GM23338 (cell line): ENCODE measurements around the gene SLC15A4. TPM values are rescaled to one million over a fixed set of nuclear protein-coding genes. Genes with fewer than 3 reads are reported as not detected.

Experiments used
- CREB1 ChIP-seq: fragments of 250-450 bp; sonication (Bioruptor Pico); IDR thresholded peaks from 2 replicates; pipeline ENCODE4 v1.5.0; 2020; ENCODE audit warnings: low read depth, mild to moderate bottlenecking, moderate library complexity
- EZH2phosphoT487 ChIP-seq: fragments of 200-600 bp; sonication (generic); IDR thresholded peaks from one replicate; pipeline ENCODE4 v1.8.1; 2018; ENCODE audit warnings: antibody characterized with exemption; ENCODE audit not compliant: unreplicated experiment
- JUNB ChIP-seq: IDR thresholded peaks from one replicate; pipeline ENCODE4 v1.6.1; 2016; ENCODE audit warnings: antibody characterized with exemption; ENCODE audit not compliant: unreplicated experiment
- STAT1 ChIP-seq: IDR thresholded peaks from one replicate; pipeline ENCODE4 v1.6.1; 2016; ENCODE audit warnings: antibody characterized with exemption; ENCODE audit not compliant: unreplicated experiment
- ZNF331 ChIP-seq: fragments of 250-450 bp; sonication (Bioruptor Pico); IDR thresholded peaks from 2 replicates; pipeline ENCODE4 v1.5.0; 2020; ENCODE audit warnings: low read depth, mild to moderate bottlenecking, moderate library complexity
- polyA plus RNA-seq: library from polyadenylated mRNA; unstranded; fragments of >200 nt; fragmentation: Nextera tagmentation; extraction: Ambion mirVana; gene quantifications from 2 replicates; pipeline ENCODE4 v1.2.1, GENCODE V29; 2016
- total RNA-seq: library from RNA; depleted of rRNA; stranded (reverse); fragments of >200 nt; shearing (Covaris generic); gene quantifications from 2 replicates; pipeline ENCODE4 v1.2.3, GENCODE V29; 2014
- TF ChIP-seq, protein P1 (sequence below): fragments of 250-450 bp; sonication (Bioruptor Pico); IDR thresholded peaks from 2 replicates; pipeline ENCODE4 v1.5.0; 2020; ENCODE audit warnings: mild to moderate bottlenecking, moderate library complexity
- TF ChIP-seq, protein P2 (sequence below): IDR thresholded peaks from one replicate; pipeline ENCODE4 v1.6.1; 2018; ENCODE audit warnings: antibody characterized with exemption; ENCODE audit not compliant: unreplicated experiment
- TF ChIP-seq, protein P3 (sequence below), 2 experiments: fragments of 200-600 bp in 1 of 2; sonication (generic) in 1 of 2; conservative IDR thresholded peaks; 2 replicates each; pipeline versions ENCODE4 v1.5.1 to v1.6.1; 2016 to 2017; ENCODE audit warnings: antibody characterized with exemption in 2 of 2, low read depth in 2 of 2, mild to moderate bottlenecking in 2 of 2, moderate library complexity in 1 of 2

SLC15A4 gene
- total and polyA plus RNA-seq, 2 experiments from 2014 or later = 7.7 to 30.3 TPM

DNA sequence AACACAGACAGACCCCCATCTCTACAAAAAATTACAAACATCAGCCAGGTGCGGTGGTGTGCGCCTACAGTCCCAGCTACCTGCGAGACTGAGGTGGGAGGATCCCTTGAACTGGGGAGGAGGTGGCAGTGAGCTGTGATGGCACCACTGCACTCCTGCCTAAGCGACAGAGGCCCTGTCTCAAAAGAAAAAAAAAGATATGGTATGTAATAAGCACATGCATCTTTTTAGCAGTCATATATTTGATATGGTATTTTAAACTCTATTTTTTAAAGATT, 7.2 kb downstream of the SLC15A4 start (continued):
- TF ChIP-seq, protein P1, sequence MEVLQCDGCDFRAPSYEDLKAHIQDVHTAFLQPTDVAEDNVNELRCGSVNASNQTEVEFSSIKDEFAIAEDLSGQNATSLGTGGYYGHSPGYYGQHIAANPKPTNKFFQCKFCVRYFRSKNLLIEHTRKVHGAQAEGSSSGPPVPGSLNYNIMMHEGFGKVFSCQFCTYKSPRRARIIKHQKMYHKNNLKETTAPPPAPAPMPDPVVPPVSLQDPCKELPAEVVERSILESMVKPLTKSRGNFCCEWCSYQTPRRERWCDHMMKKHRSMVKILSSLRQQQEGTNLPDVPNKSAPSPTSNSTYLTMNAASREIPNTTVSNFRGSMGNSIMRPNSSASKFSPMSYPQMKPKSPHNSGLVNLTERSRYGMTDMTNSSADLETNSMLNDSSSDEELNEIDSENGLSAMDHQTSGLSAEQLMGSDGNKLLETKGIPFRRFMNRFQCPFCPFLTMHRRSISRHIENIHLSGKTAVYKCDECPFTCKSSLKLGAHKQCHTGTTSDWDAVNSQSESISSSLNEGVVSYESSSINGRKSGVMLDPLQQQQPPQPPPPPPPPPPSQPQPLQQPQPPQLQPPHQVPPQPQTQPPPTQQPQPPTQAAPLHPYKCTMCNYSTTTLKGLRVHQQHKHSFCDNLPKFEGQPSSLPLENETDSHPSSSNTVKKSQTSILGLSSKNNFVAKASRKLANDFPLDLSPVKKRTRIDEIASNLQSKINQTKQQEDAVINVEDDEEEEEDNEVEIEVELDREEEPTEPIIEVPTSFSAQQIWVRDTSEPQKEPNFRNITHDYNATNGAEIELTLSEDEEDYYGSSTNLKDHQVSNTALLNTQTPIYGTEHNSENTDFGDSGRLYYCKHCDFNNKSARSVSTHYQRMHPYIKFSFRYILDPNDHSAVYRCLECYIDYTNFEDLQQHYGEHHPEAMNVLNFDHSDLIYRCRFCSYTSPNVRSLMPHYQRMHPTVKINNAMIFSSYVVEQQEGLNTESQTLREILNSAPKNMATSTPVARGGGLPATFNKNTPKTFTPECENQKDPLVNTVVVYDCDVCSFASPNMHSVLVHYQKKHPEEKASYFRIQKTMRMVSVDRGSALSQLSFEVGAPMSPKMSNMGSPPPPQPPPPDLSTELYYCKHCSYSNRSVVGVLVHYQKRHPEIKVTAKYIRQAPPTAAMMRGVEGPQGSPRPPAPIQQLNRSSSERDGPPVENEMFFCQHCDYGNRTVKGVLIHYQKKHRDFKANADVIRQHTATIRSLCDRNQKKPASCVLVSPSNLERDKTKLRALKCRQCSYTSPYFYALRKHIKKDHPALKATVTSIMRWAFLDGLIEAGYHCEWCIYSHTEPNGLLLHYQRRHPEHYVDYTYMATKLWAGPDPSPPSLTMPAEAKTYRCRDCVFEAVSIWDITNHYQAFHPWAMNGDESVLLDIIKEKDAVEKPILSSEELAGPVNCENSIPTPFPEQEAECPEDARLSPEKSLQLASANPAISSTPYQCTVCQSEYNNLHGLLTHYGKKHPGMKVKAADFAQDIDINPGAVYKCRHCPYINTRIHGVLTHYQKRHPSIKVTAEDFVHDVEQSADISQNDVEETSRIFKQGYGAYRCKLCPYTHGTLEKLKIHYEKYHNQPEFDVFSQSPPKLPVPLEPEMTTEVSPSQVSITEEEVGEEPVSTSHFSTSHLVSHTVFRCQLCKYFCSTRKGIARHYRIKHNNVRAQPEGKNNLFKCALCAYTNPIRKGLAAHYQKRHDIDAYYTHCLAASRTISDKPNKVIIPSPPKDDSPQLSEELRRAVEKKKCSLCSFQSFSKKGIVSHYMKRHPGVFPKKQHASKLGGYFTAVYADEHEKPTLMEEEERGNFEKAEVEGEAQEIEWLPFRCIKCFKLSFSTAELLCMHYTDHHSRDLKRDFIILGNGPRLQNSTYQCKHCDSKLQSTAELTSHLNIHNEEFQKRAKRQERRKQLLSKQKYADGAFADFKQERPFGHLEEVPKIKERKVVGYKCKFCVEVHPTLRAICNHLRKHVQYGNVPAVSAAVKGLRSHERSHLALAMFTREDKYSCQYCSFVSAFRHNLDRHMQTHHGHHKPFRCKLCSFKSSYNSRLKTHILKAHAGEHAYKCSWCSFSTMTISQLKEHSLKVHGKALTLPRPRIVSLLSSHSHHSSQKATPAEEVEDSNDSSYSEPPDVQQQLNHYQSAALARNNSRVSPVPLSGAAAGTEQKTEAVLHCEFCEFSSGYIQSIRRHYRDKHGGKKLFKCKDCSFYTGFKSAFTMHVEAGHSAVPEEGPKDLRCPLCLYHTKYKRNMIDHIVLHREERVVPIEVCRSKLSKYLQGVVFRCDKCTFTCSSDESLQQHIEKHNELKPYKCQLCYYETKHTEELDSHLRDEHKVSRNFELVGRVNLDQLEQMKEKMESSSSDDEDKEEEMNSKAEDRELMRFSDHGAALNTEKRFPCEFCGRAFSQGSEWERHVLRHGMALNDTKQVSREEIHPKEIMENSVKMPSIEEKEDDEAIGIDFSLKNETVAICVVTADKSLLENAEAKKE = no peak
- TF ChIP-seq ZNF331 (CRISPR knock-in tag) = no peak
- TF ChIP-seq, protein P2, sequence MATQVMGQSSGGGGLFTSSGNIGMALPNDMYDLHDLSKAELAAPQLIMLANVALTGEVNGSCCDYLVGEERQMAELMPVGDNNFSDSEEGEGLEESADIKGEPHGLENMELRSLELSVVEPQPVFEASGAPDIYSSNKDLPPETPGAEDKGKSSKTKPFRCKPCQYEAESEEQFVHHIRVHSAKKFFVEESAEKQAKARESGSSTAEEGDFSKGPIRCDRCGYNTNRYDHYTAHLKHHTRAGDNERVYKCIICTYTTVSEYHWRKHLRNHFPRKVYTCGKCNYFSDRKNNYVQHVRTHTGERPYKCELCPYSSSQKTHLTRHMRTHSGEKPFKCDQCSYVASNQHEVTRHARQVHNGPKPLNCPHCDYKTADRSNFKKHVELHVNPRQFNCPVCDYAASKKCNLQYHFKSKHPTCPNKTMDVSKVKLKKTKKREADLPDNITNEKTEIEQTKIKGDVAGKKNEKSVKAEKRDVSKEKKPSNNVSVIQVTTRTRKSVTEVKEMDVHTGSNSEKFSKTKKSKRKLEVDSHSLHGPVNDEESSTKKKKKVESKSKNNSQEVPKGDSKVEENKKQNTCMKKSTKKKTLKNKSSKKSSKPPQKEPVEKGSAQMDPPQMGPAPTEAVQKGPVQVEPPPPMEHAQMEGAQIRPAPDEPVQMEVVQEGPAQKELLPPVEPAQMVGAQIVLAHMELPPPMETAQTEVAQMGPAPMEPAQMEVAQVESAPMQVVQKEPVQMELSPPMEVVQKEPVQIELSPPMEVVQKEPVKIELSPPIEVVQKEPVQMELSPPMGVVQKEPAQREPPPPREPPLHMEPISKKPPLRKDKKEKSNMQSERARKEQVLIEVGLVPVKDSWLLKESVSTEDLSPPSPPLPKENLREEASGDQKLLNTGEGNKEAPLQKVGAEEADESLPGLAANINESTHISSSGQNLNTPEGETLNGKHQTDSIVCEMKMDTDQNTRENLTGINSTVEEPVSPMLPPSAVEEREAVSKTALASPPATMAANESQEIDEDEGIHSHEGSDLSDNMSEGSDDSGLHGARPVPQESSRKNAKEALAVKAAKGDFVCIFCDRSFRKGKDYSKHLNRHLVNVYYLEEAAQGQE = no peak
- TF ChIP-seq STAT1 = no peak
- no peak for TF ChIP-seq CREB1 (CRISPR knock-in tag)
- no peak for TF ChIP-seq EZH2phosphoT487
- TF ChIP-seq JUNB = no peak
- TF ChIP-seq, protein P3, sequence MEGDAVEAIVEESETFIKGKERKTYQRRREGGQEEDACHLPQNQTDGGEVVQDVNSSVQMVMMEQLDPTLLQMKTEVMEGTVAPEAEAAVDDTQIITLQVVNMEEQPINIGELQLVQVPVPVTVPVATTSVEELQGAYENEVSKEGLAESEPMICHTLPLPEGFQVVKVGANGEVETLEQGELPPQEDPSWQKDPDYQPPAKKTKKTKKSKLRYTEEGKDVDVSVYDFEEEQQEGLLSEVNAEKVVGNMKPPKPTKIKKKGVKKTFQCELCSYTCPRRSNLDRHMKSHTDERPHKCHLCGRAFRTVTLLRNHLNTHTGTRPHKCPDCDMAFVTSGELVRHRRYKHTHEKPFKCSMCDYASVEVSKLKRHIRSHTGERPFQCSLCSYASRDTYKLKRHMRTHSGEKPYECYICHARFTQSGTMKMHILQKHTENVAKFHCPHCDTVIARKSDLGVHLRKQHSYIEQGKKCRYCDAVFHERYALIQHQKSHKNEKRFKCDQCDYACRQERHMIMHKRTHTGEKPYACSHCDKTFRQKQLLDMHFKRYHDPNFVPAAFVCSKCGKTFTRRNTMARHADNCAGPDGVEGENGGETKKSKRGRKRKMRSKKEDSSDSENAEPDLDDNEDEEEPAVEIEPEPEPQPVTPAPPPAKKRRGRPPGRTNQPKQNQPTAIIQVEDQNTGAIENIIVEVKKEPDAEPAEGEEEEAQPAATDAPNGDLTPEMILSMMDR (conservative IDR thresholded peaks at IDR 0.05; ENCODE audit: low read depth in 2 of 2) = no peak
